ENCODE data around the gene ST3GAL5. TPM values are rescaled to one million over a fixed set of nuclear protein-coding genes. Genes with fewer than 3 reads are reported as not detected.
"Not testable (repeated sequence)": the region's sequence is repeated elsewhere in the genome, so short reads cannot be mapped to it uniquely, and the experiment has no call there.

Gene ST3GAL5
- total and polyA plus RNA-seq, 5 experiments from 2014 or later, result 17.1 to 44.1 (median 23.8) TPM

DNA sequence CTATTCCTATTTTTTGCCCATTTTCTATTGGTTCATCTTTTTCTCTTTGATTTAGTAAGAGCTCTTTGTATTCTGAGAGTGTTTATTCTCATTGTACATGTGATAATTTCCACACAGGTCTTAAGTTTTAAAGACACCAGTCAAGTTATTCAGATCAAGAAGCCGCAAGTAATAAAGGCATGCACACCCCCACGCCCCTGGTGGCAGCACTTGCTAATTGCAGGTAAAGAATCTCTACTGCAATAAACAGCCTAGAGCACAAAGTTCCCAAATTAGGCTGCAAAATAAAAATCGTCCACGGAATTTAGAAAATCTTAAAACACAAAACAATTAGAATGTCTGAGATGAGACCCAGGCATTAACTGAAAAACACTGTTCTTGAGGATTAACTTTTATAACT lies 45.2 kb downstream of the ST3GAL5 start:
- POLR2A ChIA-PET, result no interaction called here
- H3K4me1 Mint-ChIP-seq, result peaks cover 5 to 44% (median 21%) of the 10 kb centered on the region in 4 donors
- DNase-seq (peak in 1 of 10 donors; percentile 22), ATAC-seq (no peak)
- peaks cover 0 to 3% (median 0%) of the 10 kb centered on the region in 9 donors for H3K9me3 Mint-ChIP-seq
- peaks cover 14 to 84% (median 49%) of the 10 kb centered on the region in 3 donors for H3K36me3 Mint-ChIP-seq
- H3K27me3 Mint-ChIP-seq, result no peaks in the 10 kb centered on the region
- no peak overlapping the region for H3K4me3 Mint-ChIP-seq
- peak overlapping the region in 4 of 10 donors; percentile 15 to 73 (median 59) for H3K27ac Mint-ChIP-seq

DNA sequence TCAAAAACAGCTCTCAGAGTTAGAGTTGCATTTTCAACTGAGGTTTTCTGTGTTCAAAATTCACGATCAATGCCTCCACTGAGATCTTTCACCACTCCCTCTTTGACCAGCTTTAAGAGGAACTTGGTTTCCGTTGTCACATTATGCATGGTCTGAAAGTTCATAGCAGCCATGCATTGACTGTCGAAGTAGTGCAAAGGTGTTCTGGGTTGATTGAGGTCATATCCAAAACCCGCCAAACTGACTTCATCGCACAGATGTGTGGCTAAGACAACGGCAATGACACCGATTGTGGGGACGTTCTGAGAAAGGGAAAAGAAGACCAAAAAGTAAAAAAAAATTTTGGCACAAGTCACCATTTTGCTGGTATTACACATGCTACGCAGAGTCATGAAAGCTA lies 48.7 kb downstream of the ST3GAL5 start:
- peaks cover 14 to 58% (median 41%) of the 10 kb centered on the region in 3 donors for H3K36me3 Mint-ChIP-seq
- H3K4me3 Mint-ChIP-seq, result peak overlapping the region in 4 of 10 donors; percentile 22 to 45 (median 35)
- H3K4me1 Mint-ChIP-seq, result peaks cover 9 to 26% (median 19%) of the 10 kb centered on the region in 4 donors
- H3K27me3 Mint-ChIP-seq, result no peaks in the 10 kb centered on the region
- peaks cover 0 to 3% (median 0%) of the 10 kb centered on the region in 9 donors for H3K9me3 Mint-ChIP-seq
- peak overlapping the region in 9 of 10 donors; percentile 20 to 81 (median 63) for H3K27ac Mint-ChIP-seq
- ATAC-seq, result peak; percentile 73 to 84
- POLR2A ChIA-PET, result interaction anchor here (0.6 to 3.0 kb wide), 5 partner anchors 10 to 602 kb away, joined by 3 to 9 read pairs (median 3); partner anchors contain the start of genes POLR1A and PTCD3
- DNase-seq, result peak in 3 of 10 donors; percentile 41 to 57 (median 47)

DNA sequence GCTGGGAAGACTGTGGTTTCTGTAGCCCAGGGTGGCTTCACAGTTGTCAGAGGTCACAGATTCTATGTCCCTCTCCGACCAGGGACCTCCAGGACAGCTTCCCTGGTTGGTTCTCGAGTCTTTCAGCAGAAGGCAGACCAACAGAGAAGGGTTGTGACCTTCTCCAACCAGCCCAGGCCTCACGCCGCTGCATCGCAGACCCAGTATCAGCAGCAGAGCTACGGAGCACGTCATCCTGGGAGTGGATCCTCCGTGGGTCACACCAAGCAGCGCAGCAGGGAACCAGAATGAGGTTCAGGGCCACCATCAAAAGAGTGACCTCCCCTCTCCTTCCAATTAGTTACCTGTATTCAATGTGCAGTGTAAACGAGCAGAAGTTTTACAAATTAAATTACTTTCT lies 49.3 kb downstream of the ST3GAL5 start:
- POLR2A ChIA-PET, result interaction anchor here (0.6 to 3.0 kb wide), 5 partner anchors 11 to 603 kb away, joined by 3 to 9 read pairs (median 3); partner anchors contain the start of genes POLR1A and PTCD3
- Mint-ChIP-seq H3K27ac (peak overlapping the region in 8 of 10 donors; percentile 20 to 88 (median 72)), H3K27me3 (no peaks in the 10 kb centered on the region), H3K4me3 (peak overlapping the region in 2 of 10 donors; percentile 28 to 36), H3K9me3 (peaks cover 0 to 3% (median 0%) of the 10 kb centered on the region in 9 donors), H3K4me1 (peaks cover 9 to 26% (median 19%) of the 10 kb centered on the region in 4 donors), H3K36me3 (peaks cover 14 to 51% (median 36%) of the 10 kb centered on the region in 3 donors)
- no peak for ATAC-seq
- DNase-seq, result no peak

- H3K36me3 Mint-ChIP-seq, result peaks cover 14 to 45% (median 32%) of the 10 kb centered on the region in 3 donors
- DNase-seq (no peak), ATAC-seq (no peak)
- H3K27ac Mint-ChIP-seq, result peak overlapping the region; percentile 20 to 94 (median 82)
- no peaks in the 10 kb centered on the region for H3K27me3 Mint-ChIP-seq
- peaks cover 9 to 28% (median 19%) of the 10 kb centered on the region in 4 donors for H3K4me1 Mint-ChIP-seq
- peaks cover 0 to 3% (median 0%) of the 10 kb centered on the region in 9 donors for H3K9me3 Mint-ChIP-seq
- H3K4me3 Mint-ChIP-seq, result peak overlapping the region in 1 of 10 donors; percentile 54
- POLR2A ChIA-PET, result interaction anchor here (3.0 kb wide), 1 partner anchor 15 kb away, joined by 9 read pairs; no protein-coding TSS in a partner anchor
Observed at GRCh38 chr2:85838641-85839040, 50.1 kb downstream of the ST3GAL5 start.

DNA sequence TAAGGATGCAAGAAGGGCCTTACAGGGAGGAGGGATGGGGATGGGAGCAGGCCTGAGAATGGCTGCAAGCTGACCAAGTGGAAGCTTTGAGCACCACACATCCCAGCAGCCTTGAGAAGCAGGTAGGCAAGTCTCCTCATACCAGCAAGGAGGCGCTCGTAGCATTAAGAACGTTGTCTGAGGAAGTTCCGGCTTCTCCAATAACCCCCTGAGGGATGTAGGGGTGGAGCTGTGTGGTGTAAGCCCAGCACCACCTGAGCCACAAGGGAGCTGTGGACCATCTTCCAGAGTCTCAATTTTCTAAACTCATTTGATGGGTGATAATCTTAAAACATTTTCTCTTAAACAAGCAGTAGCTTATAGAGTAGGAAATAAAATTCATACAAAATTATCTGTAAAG lies 50.6 kb downstream of the ST3GAL5 start:
- H3K27me3 Mint-ChIP-seq, result no peaks in the 10 kb centered on the region
- POLR2A ChIA-PET, result interaction anchor here (3.0 kb wide), 1 partner anchor 16 kb away, joined by 9 read pairs; no protein-coding TSS in a partner anchor
- H3K36me3 Mint-ChIP-seq, result peaks cover 9 to 40% (median 27%) of the 10 kb centered on the region in 3 donors
- peak overlapping the region; percentile 20 to 94 (median 80) for H3K27ac Mint-ChIP-seq
- ATAC-seq (no peak), DNase-seq (no peak)
- H3K4me3 Mint-ChIP-seq, result peak overlapping the region in 1 of 10 donors; percentile 54
- peaks cover 9 to 33% (median 23%) of the 10 kb centered on the region in 4 donors for H3K4me1 Mint-ChIP-seq
- H3K9me3 Mint-ChIP-seq, result peaks cover 0 to 2% (median 0%) of the 10 kb centered on the region in 9 donors

DNA sequence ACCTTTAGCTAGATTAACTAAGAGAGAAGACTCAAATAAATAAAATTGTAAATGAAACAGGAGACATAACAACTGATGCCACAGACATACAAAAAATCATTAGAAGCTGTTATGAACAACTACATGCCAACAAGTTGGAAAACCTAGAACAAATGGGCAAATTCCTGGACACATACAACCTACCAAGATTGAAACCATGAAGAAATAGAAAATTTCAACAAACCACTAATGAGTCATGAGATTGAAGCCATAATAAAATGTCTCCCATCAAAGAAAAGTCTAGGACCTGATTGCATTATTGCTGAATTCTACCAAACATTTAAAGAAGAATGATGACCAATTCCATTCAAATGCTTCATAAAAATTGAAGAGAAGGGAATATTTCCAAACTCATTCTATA lies 54.3 kb downstream of the ST3GAL5 start:
- POLR2A ChIA-PET, result no interaction called here
- Mint-ChIP-seq H3K4me1 (peaks cover 8 to 40% (median 32%) of the 10 kb centered on the region in 4 donors), H3K9me3 (peaks cover 0 to 2% (median 0%) of the 10 kb centered on the region in 9 donors), H3K27me3 (no peaks in the 10 kb centered on the region), H3K36me3 (peaks cover 0 to 12% (median 3%) of the 10 kb centered on the region in 3 donors), H3K4me3 (no peak overlapping the region), H3K27ac (peak overlapping the region in 4 of 10 donors; percentile 12 to 25 (median 17))
- no peak for DNase-seq
- no peak for ATAC-seq

DNA sequence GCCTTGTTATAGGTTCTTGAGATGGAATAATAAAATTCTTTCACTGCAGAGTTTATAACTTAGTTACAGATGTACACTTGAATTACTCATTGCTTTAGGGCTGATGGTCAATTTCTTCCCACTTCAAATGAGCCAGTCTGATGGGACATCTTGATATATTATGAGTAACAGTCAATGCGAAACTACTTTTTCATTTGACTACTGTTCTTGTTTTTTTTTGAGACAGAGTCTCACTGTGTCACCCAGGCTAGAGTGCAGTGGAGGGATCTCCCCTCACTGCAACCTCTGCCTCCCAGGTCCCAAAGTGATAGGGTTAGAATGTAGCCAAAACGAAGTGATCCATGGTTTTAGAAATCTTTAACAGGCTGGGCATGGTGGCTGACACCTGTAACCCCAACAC lies 57.1 kb downstream of the ST3GAL5 start:
- Mint-ChIP-seq H3K4me1 (peaks cover 8 to 37% (median 36%) of the 10 kb centered on the region in 4 donors), H3K27ac (peak overlapping the region in 3 of 10 donors; percentile 9 to 24 (median 16))
- no peak for ATAC-seq

DNA sequence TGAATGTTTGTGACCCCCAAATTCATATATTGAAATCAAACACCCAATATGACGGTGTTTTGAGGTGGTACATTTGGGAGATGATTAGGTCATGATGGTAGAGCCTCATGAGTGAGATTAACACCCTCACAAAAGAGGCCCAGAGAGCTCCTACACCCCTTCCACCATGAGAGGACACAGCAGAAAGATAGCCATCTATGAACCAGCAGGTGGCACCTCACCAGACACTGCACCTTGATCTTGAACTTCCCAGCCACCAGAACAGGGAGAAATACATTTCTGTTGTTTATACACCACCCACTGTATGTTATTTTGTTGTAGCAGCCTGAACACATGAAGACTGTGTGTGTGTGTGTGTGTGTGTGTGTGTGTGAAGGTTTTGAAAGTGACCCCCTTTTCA lies 58.1 kb downstream of the ST3GAL5 start:
- DNase-seq (no peak), ATAC-seq (no peak)
- H3K27ac Mint-ChIP-seq, result peak overlapping the region in 4 of 10 donors; percentile 8 to 55 (median 32)
- H3K4me1 Mint-ChIP-seq, result peaks cover 8 to 37% (median 36%) of the 10 kb centered on the region in 4 donors
- POLR2A ChIA-PET, result interaction anchor here (0.6 to 4.3 kb wide), 6 partner anchors 19 to 206 kb away, joined by 3 to 19 read pairs (median 4); partner anchors contain the start of gene ST3GAL5
- peaks cover 0 to 3% (median 0%) of the 10 kb centered on the region in 5 donors for H3K27me3 Mint-ChIP-seq
- no peak overlapping the region for H3K4me3 Mint-ChIP-seq
- H3K36me3 Mint-ChIP-seq, result no peaks in the 10 kb centered on the region
- H3K9me3 Mint-ChIP-seq, result peaks cover 0 to 2% (median 0%) of the 10 kb centered on the region in 9 donors

More for the DNA sequence above, 57.1 kb downstream of the ST3GAL5 start:
- POLR2A ChIA-PET, result interaction anchor here (0.6 to 4.3 kb wide), 4 partner anchors 16 to 194 kb away, joined by 3 to 19 read pairs (median 4); partner anchors contain the start of gene ST3GAL5
- Mint-ChIP-seq H3K36me3 (no peaks in the 10 kb centered on the region), H3K4me3 (no peak overlapping the region), H3K27me3 (peaks cover 0 to 3% (median 0%) of the 10 kb centered on the region in 5 donors), H3K9me3 (peaks cover 0 to 2% (median 0%) of the 10 kb centered on the region in 9 donors)
- DNase-seq, result no peak

DNA sequence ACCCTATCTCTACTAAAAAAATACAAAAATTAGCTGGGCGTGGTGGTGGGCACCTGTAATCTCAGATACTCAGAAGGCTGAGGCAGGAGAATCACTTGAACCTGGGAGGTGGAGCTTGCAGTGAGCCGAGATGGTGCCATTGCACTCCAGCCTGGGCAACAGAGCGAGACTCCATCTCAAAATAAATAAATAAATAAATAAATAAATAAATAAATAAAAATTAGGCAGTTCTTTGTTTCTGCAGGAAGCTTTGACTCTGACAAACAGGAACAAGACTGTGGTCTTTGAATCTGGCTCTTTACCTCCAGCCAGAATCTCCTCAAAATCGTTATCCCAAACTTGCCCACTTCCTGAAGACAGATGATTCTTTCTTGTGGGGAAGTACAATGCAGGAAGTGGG lies 59.4 kb downstream of the ST3GAL5 start:
- POLR2A ChIA-PET, result interaction anchor here (1.6 to 4.3 kb wide), 2 partner anchors 31 to 59 kb away, joined by 3 to 19 read pairs; partner anchors contain the start of gene ST3GAL5
- ATAC-seq, H3K4me3 Mint-ChIP-seq, H3K36me3 Mint-ChIP-seq, H3K9me3 Mint-ChIP-seq, DNase-seq, H3K27me3 Mint-ChIP-seq, H3K27ac Mint-ChIP-seq: not testable (repeated sequence)
- peaks cover 8 to 37% (median 36%) of the 10 kb centered on the region in 4 donors for H3K4me1 Mint-ChIP-seq

- DNase-seq (no peak), ATAC-seq (no peak)
- no peak overlapping the region for H3K4me3 Mint-ChIP-seq
- H3K27me3 Mint-ChIP-seq, result peaks cover 0 to 3% (median 0%) of the 10 kb centered on the region in 5 donors
- no peaks in the 10 kb centered on the region for H3K36me3 Mint-ChIP-seq
- peak overlapping the region in 4 of 10 donors; percentile 22 to 82 (median 58) for H3K27ac Mint-ChIP-seq
- H3K9me3 Mint-ChIP-seq, result no peaks in the 10 kb centered on the region
- POLR2A ChIA-PET, result interaction anchor here (1.6 to 3.3 kb wide), 3 partner anchors 31 to 277 kb away, joined by 3 to 43 read pairs (median 8); partner anchors contain the start of genes POLR1A, PTCD3 and ST3GAL5
- peaks cover 8 to 37% (median 35%) of the 10 kb centered on the region in 4 donors for H3K4me1 Mint-ChIP-seq
Observed at GRCh38 chr2:85828725-85829124, 60.1 kb downstream of the ST3GAL5 start.

- Mint-ChIP-seq H3K4me1 (peaks cover 8 to 31% (median 29%) of the 10 kb centered on the region in 4 donors), H3K27me3 (peaks cover 0 to 3% (median 0%) of the 10 kb centered on the region in 5 donors), H3K4me3 (peak overlapping the region in 7 of 10 donors; percentile 28 to 59 (median 46)), H3K9me3 (no peaks in the 10 kb centered on the region), H3K36me3 (no peaks in the 10 kb centered on the region), H3K27ac (peak overlapping the region in 8 of 10 donors; percentile 72 to 90 (median 78))
- ATAC-seq, result no peak
- POLR2A ChIA-PET, result interaction anchor here (0.5 to 3.3 kb wide), 12 partner anchors 12 to 427 kb away, joined by 3 to 43 read pairs (median 5); partner anchors contain the start of genes POLR1A, PTCD3 and ST3GAL5
- DNase-seq, result no peak
Observed at GRCh38 chr2:85827879-85828569, 60.8 kb downstream of the ST3GAL5 start.

All from naive thymus-derived CD8-positive, alpha-beta T cell (primary cell).